SK-N-SH (cell line): ENCODE data around the gene HOMER2. TPM values are rescaled to one million over a fixed set of nuclear protein-coding genes. Genes with fewer than 3 reads are reported as not detected.
"Not testable (repeated sequence)": the region's sequence is repeated elsewhere in the genome, so short reads cannot be mapped to it uniquely, and the experiment has no call there.

ENCODE experiments used
- CTCF ChIA-PET: fragments of 300-600, 350-600 bp; formaldehyde crosslinking; extraction: SDS; loops from one replicate; lab custom pipeline; 2021; lab: Yijun Ruan, JAX
- POLR2A ChIA-PET: fragments of 350-600 bp; sonication (Branson Sonifier 250); formaldehyde crosslinking; extraction: SDS; loops from one replicate; lab custom pipeline; 2020; ENCODE audit warnings: antibody characterized with exemption, inconsistent platforms; lab: Yijun Ruan, JAX
- DNase-seq: peaks from one replicate; pipeline ENCODE4 v3.0.0; 2012
- H2AFZ ChIP-seq: fragments of 200-600 bp; sonication (generic); 2 replicates; pipeline ENCODE4 v1.8.1; 2016; ENCODE audit warnings: antibody characterized with exemption, mild to moderate bottlenecking, low read depth
- H3F3A ChIP-seq: fragments of 200-600 bp; sonication (generic); replicated peaks from 2 replicates; pipeline ENCODE3; 2016; ENCODE audit warnings: antibody characterized with exemption, mild to moderate bottlenecking; ENCODE audit not compliant: insufficient read depth
- H3K27ac ChIP-seq, 2 experiments: fragments of 200-500 bp in 1 of 2; fragments of 200-600 bp in 1 of 2; sonication (Bioruptor generic) in 1 of 2; sonication (generic), shearing (Covaris generic) in 1 of 2; 2 replicates each; pipeline versions ENCODE4 v1.5.1 to v1.6.1; 2014 to 2016; ENCODE audit warnings: low read depth in 2 of 2, inconsistent platforms in 1 of 2, low read length in 1 of 2, mild to moderate bottlenecking in 1 of 2, mixed read lengths in 1 of 2
- H3K27me3 ChIP-seq: fragments of 200-600 bp; sonication (generic), shearing (Covaris generic); 2 replicates; pipeline ENCODE4 v1.6.1; 2016; ENCODE audit warnings: mixed run types; ENCODE audit not compliant: insufficient read depth
- H3K36me3 ChIP-seq, 2 experiments: fragments of 200-500 bp in 1 of 2; fragments of 200-600 bp in 1 of 2; sonication (Bioruptor generic) in 1 of 2; sonication (generic) in 1 of 2; replicated peaks in 1 of 2; 2 replicates each; pipeline versions ENCODE3 to v1.5.1; 2014 to 2016; ENCODE audit warnings: low read length in 1 of 2, mild to moderate bottlenecking in 1 of 2; ENCODE audit not compliant: insufficient read depth in 2 of 2, control insufficient read depth in 1 of 2
- H3K4me1 ChIP-seq, 2 experiments: fragments of 200-500 bp in 1 of 2; fragments of 200-600 bp in 1 of 2; sonication (Bioruptor generic) in 1 of 2; sonication (generic), shearing (Covaris generic) in 1 of 2; 2 replicates each; pipeline versions ENCODE4 v1.5.1 to v1.6.1; 2014 to 2016; ENCODE audit warnings: low read depth in 1 of 2, low read length in 1 of 2, mixed run types in 1 of 2; ENCODE audit not compliant: insufficient read depth in 2 of 2, control insufficient read depth in 1 of 2
- H3K4me2 ChIP-seq: fragments of 200-600 bp; sonication (generic), shearing (Covaris generic); 2 replicates; pipeline ENCODE4 v1.6.1; 2017; ENCODE audit warnings: mixed run types
- H3K4me3 ChIP-seq, 2 experiments: fragments of 200-500 bp in 1 of 2; fragments of 200-600 bp in 1 of 2; sonication (Bioruptor generic) in 1 of 2; sonication (generic), shearing (Covaris generic) in 1 of 2; 2 replicates each; pipeline versions ENCODE4 v1.5.1 to v1.8.1; 2014 to 2016; ENCODE audit warnings: low read depth in 2 of 2, inconsistent platforms in 1 of 2, low read length in 1 of 2, mild to moderate bottlenecking in 1 of 2, mixed read lengths in 1 of 2, moderate library complexity in 1 of 2
- H3K79me2 ChIP-seq: fragments of 200-600 bp; sonication (generic); 2 replicates; pipeline ENCODE4 v1.8.1; 2017; ENCODE audit warnings: mild to moderate bottlenecking; ENCODE audit not compliant: insufficient read depth
- H3K9ac ChIP-seq: fragments of 200-600 bp; sonication (generic); 2 replicates; pipeline ENCODE4 v1.6.1; 2017; ENCODE audit warnings: mixed run types
- H3K9me2 ChIP-seq: fragments of 200-600 bp; sonication (generic); 2 replicates; pipeline ENCODE4 v1.6.1; 2017; ENCODE audit warnings: mixed run types
- H3K9me3 ChIP-seq: fragments of 200-600 bp; sonication (generic); 2 replicates; pipeline ENCODE4 v1.6.1; 2017; ENCODE audit warnings: mixed run types, mild to moderate bottlenecking, moderate library complexity
- H4K20me1 ChIP-seq: fragments of 200-600 bp; sonication (generic); 2 replicates; pipeline ENCODE4 v1.6.1; 2017; ENCODE audit warnings: mild to moderate bottlenecking, mixed run types; ENCODE audit not compliant: insufficient read depth
- CTCF ChIP-seq: fragments of 200-600 bp; sonication (generic); IDR thresholded peaks from 2 replicates; pipeline ENCODE4 v1.6.1; 2017; ENCODE audit warnings: antibody characterized with exemption, mild to moderate bottlenecking, moderate library complexity
- FOXM1 ChIP-seq: IDR thresholded peaks from 2 replicates; pipeline ENCODE4 v1.4.0; 2012; ENCODE audit warnings: low read depth, mild to moderate bottlenecking
- SIN3A ChIP-seq: IDR thresholded peaks from 2 replicates; pipeline ENCODE4 v1.6.1; 2012; ENCODE audit warnings: low read depth, mild to moderate bottlenecking, low read length, moderate library complexity, borderline replicate concordance
- TAF1 ChIP-seq: IDR thresholded peaks from 2 replicates; pipeline ENCODE4 v1.6.1; 2012; ENCODE audit warnings: low read depth, mild to moderate bottlenecking, low read length, moderate library complexity, borderline replicate concordance
- TEAD4 ChIP-seq: IDR thresholded peaks from 2 replicates; pipeline ENCODE4 v1.4.0; 2012; ENCODE audit warnings: mild to moderate bottlenecking, borderline replicate concordance; ENCODE audit not compliant: insufficient read depth
- USF2 ChIP-seq: fragments of 150-350 bp; IDR thresholded peaks from 2 replicates; pipeline ENCODE4 v1.6.1; 2017; ENCODE audit warnings: antibody characterized with exemption, low read length, low read depth, borderline replicate concordance
- WGBS: methylation state at CpG from one replicate; pipeline ENCODE4 v1.1.6; 2017; ENCODE audit warnings: low lambda C conversion rate; 5-methylcytosine and 5-hydroxymethylcytosine counted together
- polyA plus RNA-seq, 3 experiments: library from polyadenylated mRNA; depleted of rRNA; stranded (reverse); fragments of >200 nt; gene quantifications; 2 replicates each; pipeline ENCODE4 v1.2.3, GENCODE V29; 2012

Gene HOMER2
- polyA plus RNA-seq, 1 of the 3 experiments (the other 2 are of a cell fraction) = 7.3 TPM

- TF ChIP-seq CTCF (no peak), USF2 (no peak), SIN3A (no peak)
These were observed 81.2 kb downstream of the HOMER2 start (continued) for GRCh38 chr15:82871358-82871757.

- DNase-seq = no peak
- no peak overlapping the region for H3K4me3 ChIP-seq
- CTCF ChIA-PET = no interaction called here
- no peak overlapping the region for H3K9ac ChIP-seq
- no peaks in the 10 kb centered on the region; a peak in 1 of 4 replicates for H3K4me1 ChIP-seq
- no peak overlapping the region for H3K4me2 ChIP-seq
- 82% methylated on average over 7 of the region's 7 CpGs for WGBS
- POLR2A ChIA-PET = no interaction called here
- no peaks in the 10 kb centered on the region for H3F3A ChIP-seq
- no peaks in the 10 kb centered on the region for H4K20me1 ChIP-seq
- TF ChIP-seq FOXM1 (no peak), TAF1 (no peak), TEAD4 (no peak)
- no peak overlapping the region for H3K27ac ChIP-seq
- no peaks in the 10 kb centered on the region for H3K27me3 ChIP-seq
- no peaks in the 10 kb centered on the region for H3K9me3 ChIP-seq
- peaks cover 0 to 7% of the 10 kb centered on the region in 2 experiments for H3K36me3 ChIP-seq
- H2AFZ ChIP-seq = no peak overlapping the region
- no peaks in the 10 kb centered on the region for H3K9me2 ChIP-seq
- no peaks in the 10 kb centered on the region for H3K79me2 ChIP-seq
These were observed 81.7 kb downstream of the HOMER2 start for GRCh38 chr15:82870727-82871320.

- H3K27ac ChIP-seq, H3K9me2 ChIP-seq, CTCF ChIA-PET, H3K4me1 ChIP-seq, H3K27me3 ChIP-seq, DNase-seq, H2AFZ ChIP-seq, H4K20me1 ChIP-seq, H3K9ac ChIP-seq, H3F3A ChIP-seq, H3K9me3 ChIP-seq, H3K4me2 ChIP-seq, H3K36me3 ChIP-seq, H3K4me3 ChIP-seq, H3K79me2 ChIP-seq, POLR2A ChIA-PET: not testable (repeated sequence)
- no CpG with 5 or more reads among the region's 3 CpGs for WGBS
These were observed 86.5 kb downstream of the HOMER2 start for GRCh38 chr15:82865981-82866380.

- H3K9me2 ChIP-seq, CTCF ChIA-PET, H3K4me2 ChIP-seq, H3K36me3 ChIP-seq, H3K9ac ChIP-seq, H3K79me2 ChIP-seq, POLR2A ChIA-PET, H3K9me3 ChIP-seq, H2AFZ ChIP-seq, H3K4me3 ChIP-seq, H3F3A ChIP-seq, H3K27me3 ChIP-seq, DNase-seq, H4K20me1 ChIP-seq, H3K4me1 ChIP-seq, H3K27ac ChIP-seq: not testable (repeated sequence)
- 60% methylated on average over 4 of the region's 4 CpGs for WGBS
These were observed 86.9 kb downstream of the HOMER2 start for GRCh38 chr15:82865581-82865980.
